ENCODE data around the gene DGAT2.

DGAT2 gene

GRCh38 chr11:75759832-75760231 lies 8.7 kb upstream of the DGAT2 start:
- DNase-seq (ENCODE audit: low read depth) = no peak
- no peak for TF ChIP-seq CTCF (IDR thresholded peaks at IDR 0.05; ENCODE audit: low read length, missing control alignments)
- H3K4me3 ChIP-seq (replicated peaks; ENCODE audit: low read depth, low read length) = no peak overlapping the region

- no peak for TF ChIP-seq CTCF (IDR thresholded peaks at IDR 0.05; ENCODE audit: low read length, missing control alignments)
- no peak for DNase-seq (ENCODE audit: low read depth)
Measured at GRCh38 chr11:75760243-75760642, 8.3 kb upstream of the DGAT2 start.

GRCh38 chr11:75760710-75761493 lies 7.7 kb upstream of the DGAT2 start:
- TF ChIP-seq CTCF (IDR thresholded peaks at IDR 0.05; ENCODE audit: low read length, missing control alignments) = no peak
- no peak overlapping the region for H3K4me3 ChIP-seq (replicated peaks; ENCODE audit: low read depth, low read length)
- DNase-seq (ENCODE audit: low read depth) = peak; percentile 50

More at GRCh38 chr11:75760243-75760642, 8.3 kb upstream of the DGAT2 start:
- H3K4me3 ChIP-seq (replicated peaks; ENCODE audit: low read depth, low read length) = no peak overlapping the region

- no peak overlapping the region for H3K4me3 ChIP-seq (replicated peaks; ENCODE audit: low read depth, low read length)
- no peak for TF ChIP-seq CTCF (IDR thresholded peaks at IDR 0.05; ENCODE audit: low read length, missing control alignments)
- no peak for DNase-seq (ENCODE audit: low read depth)
Measured at GRCh38 chr11:75762158-75762557, 6.4 kb upstream of the DGAT2 start.

- TF ChIP-seq CTCF (IDR thresholded peaks at IDR 0.05; ENCODE audit: low read length, missing control alignments) = no peak
- peak; percentile 78 for DNase-seq (ENCODE audit: low read depth)
- no peak overlapping the region for H3K4me3 ChIP-seq (replicated peaks; ENCODE audit: low read depth, low read length)
Measured at GRCh38 chr11:75762885-75763284, 5.7 kb upstream of the DGAT2 start.

- DNase-seq (ENCODE audit: low read depth) = no peak
- no peak for TF ChIP-seq CTCF (IDR thresholded peaks at IDR 0.05; ENCODE audit: low read length, missing control alignments)
Measured at GRCh38 chr11:75763846-75764245, 4.7 kb upstream of the DGAT2 start.

GRCh38 chr11:75765116-75765515 lies 3.5 kb upstream of the DGAT2 start:
- no peak for TF ChIP-seq CTCF (IDR thresholded peaks at IDR 0.05; ENCODE audit: low read length, missing control alignments)
- no peak for DNase-seq (ENCODE audit: low read depth)
- H3K4me3 ChIP-seq (replicated peaks; ENCODE audit: low read depth, low read length) = no peak overlapping the region

More at GRCh38 chr11:75763846-75764245, 4.7 kb upstream of the DGAT2 start:
- no peak overlapping the region for H3K4me3 ChIP-seq (replicated peaks; ENCODE audit: low read depth, low read length)
